Brain microvascular endothelial cell (primary cell): ENCODE measurements around the gene PROX1.

ENCODE experiments used
- DNase-seq: peaks from one replicate; pipeline ENCODE4 v3.0.0-alpha.2; 2020
- H3K27ac ChIP-seq: fragments of 250-450 bp; sonication (Bioruptor Pico); 2 replicates; pipeline ENCODE4 v1.5.1; 2020; ENCODE audit warnings: mild to moderate bottlenecking, moderate library complexity
- H3K27me3 ChIP-seq: fragments of 250-450 bp; sonication (Bioruptor Pico); replicated peaks from 2 replicates; pipeline ENCODE4 v1.5.1; 2020; ENCODE audit warnings: mild to moderate bottlenecking
- H3K36me3 ChIP-seq: fragments of 250-450 bp; sonication (Bioruptor Pico); replicated peaks from 2 replicates; pipeline ENCODE4 v1.5.1; 2020; ENCODE audit warnings: mild to moderate bottlenecking
- H3K4me3 ChIP-seq: 2 replicates; pipeline ENCODE4 v1.5.1; 2011; ENCODE audit warnings: low read depth, mild to moderate bottlenecking, control low read depth, low read length, moderate library complexity
- in situ Hi-C: cut with HindIII; loops from 2 replicates; pipeline ENCODE4 v1.10.0; 2017; ENCODE audit warnings: low sequenced_read_pairs, low pct_ligation_motif_present
- TF ChIP-seq, protein P1 (sequence below): IDR thresholded peaks from 2 replicates; pipeline ENCODE4 v1.5.1; 2011; ENCODE audit warnings: low read depth, mild to moderate bottlenecking, moderate library complexity, low read length, control low read depth, inconsistent platforms; ENCODE audit errors: missing control alignments

Gene PROX1

GRCh38 chr1:214066190-214066589 is 78.4 kb downstream of the PROX1 start:
- H3K27ac ChIP-seq = no peak overlapping the region
- no peaks in the 10 kb centered on the region for H3K27me3 ChIP-seq
- no peaks in the 10 kb centered on the region for H3K36me3 ChIP-seq
- in situ Hi-C loops = no loop called here
- TF ChIP-seq, protein P1, sequence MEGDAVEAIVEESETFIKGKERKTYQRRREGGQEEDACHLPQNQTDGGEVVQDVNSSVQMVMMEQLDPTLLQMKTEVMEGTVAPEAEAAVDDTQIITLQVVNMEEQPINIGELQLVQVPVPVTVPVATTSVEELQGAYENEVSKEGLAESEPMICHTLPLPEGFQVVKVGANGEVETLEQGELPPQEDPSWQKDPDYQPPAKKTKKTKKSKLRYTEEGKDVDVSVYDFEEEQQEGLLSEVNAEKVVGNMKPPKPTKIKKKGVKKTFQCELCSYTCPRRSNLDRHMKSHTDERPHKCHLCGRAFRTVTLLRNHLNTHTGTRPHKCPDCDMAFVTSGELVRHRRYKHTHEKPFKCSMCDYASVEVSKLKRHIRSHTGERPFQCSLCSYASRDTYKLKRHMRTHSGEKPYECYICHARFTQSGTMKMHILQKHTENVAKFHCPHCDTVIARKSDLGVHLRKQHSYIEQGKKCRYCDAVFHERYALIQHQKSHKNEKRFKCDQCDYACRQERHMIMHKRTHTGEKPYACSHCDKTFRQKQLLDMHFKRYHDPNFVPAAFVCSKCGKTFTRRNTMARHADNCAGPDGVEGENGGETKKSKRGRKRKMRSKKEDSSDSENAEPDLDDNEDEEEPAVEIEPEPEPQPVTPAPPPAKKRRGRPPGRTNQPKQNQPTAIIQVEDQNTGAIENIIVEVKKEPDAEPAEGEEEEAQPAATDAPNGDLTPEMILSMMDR = no peak
- H3K4me3 ChIP-seq = no peak overlapping the region
- no peak for DNase-seq

GRCh38 chr1:214066936-214067335 is 79.2 kb downstream of the PROX1 start:
- no peak for DNase-seq
- Histone ChIP-seq H3K4me3 (no peak overlapping the region), H3K27me3 (no peaks in the 10 kb centered on the region), H3K36me3 (no peaks in the 10 kb centered on the region), H3K27ac (no peak overlapping the region)
- in situ Hi-C loops = no loop called here
- TF ChIP-seq, protein P1 = no peak

- TF ChIP-seq, protein P1 = no peak
- no peak overlapping the region for H3K4me3 ChIP-seq
- H3K27ac ChIP-seq = no peak overlapping the region
- in situ Hi-C loops = no loop called here
- H3K27me3 ChIP-seq = no peaks in the 10 kb centered on the region
- no peaks in the 10 kb centered on the region for H3K36me3 ChIP-seq
- DNase-seq = no peak
Measured at GRCh38 chr1:214067397-214067796, 79.6 kb downstream of the PROX1 start.

DNA sequence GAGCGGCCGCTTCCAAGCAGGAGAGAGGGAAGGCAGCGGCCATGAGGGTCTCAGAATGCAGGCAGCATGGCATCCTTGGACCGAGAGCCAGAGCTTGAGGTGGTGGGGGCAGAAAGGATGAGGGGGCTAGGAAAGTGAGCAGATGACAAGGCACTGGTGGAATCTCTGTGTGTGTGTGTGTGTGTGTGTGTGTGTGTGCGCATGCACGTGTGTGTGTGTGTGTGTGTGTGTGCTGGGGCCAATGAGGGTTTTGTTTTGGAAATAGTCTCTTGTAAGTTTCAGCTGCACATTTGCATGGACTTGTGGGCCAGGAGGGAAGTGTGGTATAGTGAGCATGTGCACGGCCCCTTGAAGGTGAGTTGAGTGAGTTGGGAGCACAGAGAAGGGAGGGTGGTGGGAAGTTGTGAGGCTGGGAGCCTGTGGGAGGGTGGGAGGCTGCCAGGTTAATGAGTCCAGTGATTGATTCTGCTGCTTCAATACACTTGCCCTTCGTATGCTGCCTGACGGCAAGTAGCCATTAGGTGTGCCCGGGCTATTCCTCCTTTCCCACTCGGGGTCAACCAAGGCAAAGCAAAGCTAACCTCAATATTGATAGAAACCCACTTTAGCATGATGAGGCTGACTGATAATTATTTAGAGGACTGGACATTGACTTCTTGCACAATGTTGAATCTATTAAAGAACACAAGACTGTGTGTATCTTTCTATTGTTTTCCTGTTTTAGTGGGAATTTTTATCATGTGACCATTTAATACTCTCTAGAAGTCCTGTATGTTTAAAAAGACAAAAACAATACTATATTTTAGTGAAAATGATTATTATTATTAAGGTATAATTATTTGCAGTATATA is 80.3 kb downstream of the PROX1 start:
- Histone ChIP-seq H3K27ac (no peak overlapping the region), H3K36me3 (no peaks in the 10 kb centered on the region), H3K4me3 (no peak overlapping the region), H3K27me3 (no peaks in the 10 kb centered on the region)
- TF ChIP-seq, protein P1 = no peak
- in situ Hi-C loops = no loop called here
- no peak for DNase-seq

- in situ Hi-C loops = no loop called here
- no peak overlapping the region for H3K4me3 ChIP-seq
- no peaks in the 10 kb centered on the region for H3K36me3 ChIP-seq
- no peak overlapping the region for H3K27ac ChIP-seq
- no peak for DNase-seq
- TF ChIP-seq, protein P1 = no peak
- no peaks in the 10 kb centered on the region for H3K27me3 ChIP-seq
Measured at GRCh38 chr1:214068979-214069378, 81.2 kb downstream of the PROX1 start.

DNA sequence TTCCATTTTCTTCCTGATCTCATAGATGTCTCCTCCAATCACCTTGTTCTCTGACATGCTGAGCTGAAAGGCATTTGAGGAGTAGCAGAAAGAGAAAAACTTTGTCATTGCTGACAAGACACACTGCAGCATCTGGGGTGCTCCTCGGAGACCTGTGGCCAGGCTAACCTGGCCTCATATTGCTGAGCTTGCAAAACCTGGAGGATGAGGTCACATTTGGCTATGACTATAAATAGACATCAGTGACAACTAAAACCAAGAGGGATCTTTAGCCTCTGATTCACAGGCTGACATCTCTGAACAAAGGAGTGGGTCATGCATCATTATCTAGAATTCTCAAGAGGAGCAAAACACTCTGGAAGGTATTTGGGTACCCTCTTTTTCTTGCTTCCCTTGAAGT is 83.7 kb downstream of the PROX1 start:
- no peak overlapping the region for H3K27ac ChIP-seq
- no peaks in the 10 kb centered on the region for H3K36me3 ChIP-seq
- no peak overlapping the region for H3K4me3 ChIP-seq
- TF ChIP-seq, protein P1 = no peak
- H3K27me3 ChIP-seq = no peaks in the 10 kb centered on the region
- in situ Hi-C loops = no loop called here
- no peak for DNase-seq
